SH-SY5Y (cell line): ENCODE results near the gene KEAP1.

ENCODE experiments used
- GATA2 ChIP-seq: IDR thresholded peaks from 2 replicates; pipeline ENCODE4 v1.6.1; 2011; ENCODE audit warnings: mild to moderate bottlenecking, low read depth, low read length
- GATA3 ChIP-seq: IDR thresholded peaks from 2 replicates; pipeline ENCODE4 v1.6.1; 2011; ENCODE audit warnings: low read depth, mild to moderate bottlenecking, low read length, moderate library complexity

Gene KEAP1

GRCh38 chr19:10503002-10503789 lies at the start of gene KEAP1:
TSS of gene KEAP1 (minus strand) at chr19:10503356. CDS start at chr19:10500033, 3,323 bp downstream.
- TF ChIP-seq GATA3 (no peak), GATA2 (no peak)

GRCh38 chr19:10552510-10553053 lies 49.4 kb upstream of the KEAP1 start:
- no peak for TF ChIP-seq GATA3
- TF ChIP-seq GATA2, result no peak

GRCh38 chr19:10551698-10552301 lies 48.6 kb upstream of the KEAP1 start:
- TF ChIP-seq GATA2, result no peak
- no peak for TF ChIP-seq GATA3

GRCh38 chr19:10550336-10550735 lies 47.2 kb upstream of the KEAP1 start:
- no peak for TF ChIP-seq GATA3
- no peak for TF ChIP-seq GATA2

- TF ChIP-seq GATA3, result no peak
- no peak for TF ChIP-seq GATA2
Measured at GRCh38 chr19:10549733-10550132, 46.6 kb upstream of the KEAP1 start.

- TF ChIP-seq GATA3, result no peak
- TF ChIP-seq GATA2, result no peak
Measured at GRCh38 chr19:10548746-10549276, 45.7 kb upstream of the KEAP1 start.

- TF ChIP-seq GATA3 (no peak), GATA2 (no peak)
Measured at GRCh38 chr19:10546817-10547216, 43.7 kb upstream of the KEAP1 start.

GRCh38 chr19:10544753-10545251 lies 41.6 kb upstream of the KEAP1 start:
- TF ChIP-seq GATA3 (no peak), GATA2 (no peak)

GRCh38 chr19:10544242-10544752 lies 41.1 kb upstream of the KEAP1 start:
- no peak for TF ChIP-seq GATA3
- TF ChIP-seq GATA2, result no peak

- TF ChIP-seq GATA2 (no peak), GATA3 (no peak)
Measured at GRCh38 chr19:10543420-10544241, 40.5 kb upstream of the KEAP1 start, which contains the start of gene ATG4D. TSS of gene ATG4D (plus strand) at chr19:10543904. CDS start at chr19:10544091, 187 bp downstream.

GRCh38 chr19:10543059-10543419 lies 39.9 kb upstream of the KEAP1 start:
- TF ChIP-seq GATA2 (no peak), GATA3 (no peak)

GRCh38 chr19:10538204-10538983 lies 35.2 kb upstream of the KEAP1 start:
- no peak for TF ChIP-seq GATA2
- TF ChIP-seq GATA3, result no peak

- TF ChIP-seq GATA3, result no peak
- no peak for TF ChIP-seq GATA2
Measured at GRCh38 chr19:10537668-10538067, 34.5 kb upstream of the KEAP1 start.
